ENCODE measurements around the gene UTP25.
"Not testable (repeated sequence)": the region's sequence is repeated elsewhere in the genome, so short reads cannot be mapped to it uniquely, and the experiment has no call there.

The UTP25 gene

DNA sequence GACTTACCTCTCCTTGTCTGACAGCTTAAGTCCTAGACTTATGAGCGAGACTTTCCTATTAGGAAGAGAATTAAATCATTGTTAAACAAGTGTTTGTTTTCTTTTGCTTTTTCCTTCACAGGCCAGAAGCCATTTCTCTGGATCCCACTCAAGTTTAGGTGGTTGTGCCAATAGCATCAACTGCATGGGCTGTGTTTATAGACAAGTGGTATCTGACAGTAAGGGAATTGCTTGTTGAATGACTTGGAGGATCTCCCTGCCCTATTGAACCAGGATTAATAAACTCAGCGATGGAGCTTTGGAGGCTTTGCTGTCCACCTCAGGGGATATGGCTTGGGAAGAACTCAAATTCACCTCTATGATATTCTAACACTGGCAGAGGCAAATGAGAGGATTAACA lies 43.7 kb downstream of the UTP25 start:
- no peak for DNase-seq (ENCODE audit: low spot score)

DNA sequence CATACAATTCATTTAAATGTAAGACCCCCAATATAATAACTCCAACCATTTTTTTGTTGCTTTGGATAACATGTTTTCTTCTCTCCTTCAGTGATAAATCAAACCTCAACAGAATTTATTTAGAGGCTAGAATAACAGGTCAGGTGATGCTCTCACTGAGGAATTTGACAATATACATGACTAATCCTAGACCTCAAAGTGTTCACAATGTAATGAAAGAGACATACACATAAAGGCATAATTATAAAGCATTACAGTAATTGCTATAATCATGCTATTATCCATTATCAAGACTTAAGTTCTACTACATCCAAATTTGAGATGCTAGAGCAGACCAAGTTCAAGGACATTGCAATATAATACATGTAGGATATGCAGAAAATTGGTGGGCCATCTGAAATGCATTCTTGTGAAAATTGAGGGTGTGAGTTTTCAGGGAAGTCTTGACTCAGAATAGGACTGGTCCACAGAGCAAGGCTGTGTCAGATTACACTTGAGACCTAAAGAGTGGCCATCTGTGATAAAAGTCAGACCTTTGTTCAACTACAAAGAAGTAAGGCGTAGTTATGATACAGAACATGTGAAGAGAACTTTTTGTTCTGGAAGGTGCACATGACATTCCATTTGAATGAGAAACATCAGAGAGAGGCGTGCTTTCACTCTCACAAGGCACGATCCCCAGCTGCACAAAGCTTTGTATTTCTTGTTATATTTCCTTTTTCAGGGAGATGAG lies 45.5 kb downstream of the UTP25 start:
- no peak for DNase-seq (ENCODE audit: low spot score)

DNA sequence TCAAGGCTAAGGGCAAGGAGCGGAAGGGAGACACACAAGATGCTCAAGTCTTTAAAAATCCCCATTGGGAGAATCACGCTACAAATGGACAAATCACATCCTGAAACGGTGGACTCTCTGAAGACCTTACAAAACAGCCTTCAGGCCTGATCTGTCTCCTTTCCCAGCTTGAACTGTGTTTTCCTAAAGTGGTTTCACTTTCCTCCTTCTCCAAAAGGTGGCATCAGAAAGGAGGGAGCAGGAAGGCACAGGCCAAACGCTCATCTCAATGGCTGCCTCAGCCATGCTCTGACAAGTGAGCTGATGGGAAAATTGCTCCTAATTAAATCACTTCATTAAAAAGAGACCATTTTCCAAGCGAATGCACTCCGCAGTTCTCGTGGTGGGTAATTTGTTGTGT lies 47.7 kb downstream of the UTP25 start:
- DNase-seq (ENCODE audit: low spot score), result peak; percentile 20

DNA sequence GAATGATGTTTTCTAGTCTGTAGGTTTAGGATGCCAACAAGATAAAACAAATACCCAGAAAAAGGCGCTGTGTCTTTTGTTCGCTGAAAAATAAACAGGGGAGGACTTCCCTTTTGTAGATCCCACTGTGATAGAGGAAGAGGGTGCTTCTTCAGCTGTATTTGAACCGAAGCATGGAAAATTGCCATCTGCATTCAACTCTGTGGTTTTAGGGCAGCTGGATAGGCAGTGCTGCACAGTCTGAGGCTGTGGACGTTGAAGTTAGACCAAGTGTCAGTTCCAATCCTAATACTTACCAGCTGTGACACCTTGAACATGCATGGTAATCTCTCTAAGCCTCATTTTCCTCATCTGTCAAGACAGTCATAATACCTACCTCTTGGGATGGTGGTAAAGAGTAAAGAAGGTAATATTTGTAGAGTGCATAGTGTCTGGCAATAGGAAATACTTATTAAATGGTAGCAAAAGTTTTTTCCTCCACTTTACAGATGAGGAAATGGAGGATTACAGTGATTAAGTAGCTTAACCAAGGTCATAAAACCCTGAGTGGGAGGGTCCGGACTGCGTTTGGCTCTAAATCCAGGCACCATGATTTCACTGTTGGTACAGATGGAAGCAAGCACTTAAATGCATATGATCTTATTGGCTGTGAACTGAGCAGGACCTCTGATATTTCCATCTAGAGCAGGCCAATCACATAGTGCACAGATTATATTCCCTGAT lies 48.5 kb downstream of the UTP25 start:
- DNase-seq (ENCODE audit: low spot score), result no peak

DNA sequence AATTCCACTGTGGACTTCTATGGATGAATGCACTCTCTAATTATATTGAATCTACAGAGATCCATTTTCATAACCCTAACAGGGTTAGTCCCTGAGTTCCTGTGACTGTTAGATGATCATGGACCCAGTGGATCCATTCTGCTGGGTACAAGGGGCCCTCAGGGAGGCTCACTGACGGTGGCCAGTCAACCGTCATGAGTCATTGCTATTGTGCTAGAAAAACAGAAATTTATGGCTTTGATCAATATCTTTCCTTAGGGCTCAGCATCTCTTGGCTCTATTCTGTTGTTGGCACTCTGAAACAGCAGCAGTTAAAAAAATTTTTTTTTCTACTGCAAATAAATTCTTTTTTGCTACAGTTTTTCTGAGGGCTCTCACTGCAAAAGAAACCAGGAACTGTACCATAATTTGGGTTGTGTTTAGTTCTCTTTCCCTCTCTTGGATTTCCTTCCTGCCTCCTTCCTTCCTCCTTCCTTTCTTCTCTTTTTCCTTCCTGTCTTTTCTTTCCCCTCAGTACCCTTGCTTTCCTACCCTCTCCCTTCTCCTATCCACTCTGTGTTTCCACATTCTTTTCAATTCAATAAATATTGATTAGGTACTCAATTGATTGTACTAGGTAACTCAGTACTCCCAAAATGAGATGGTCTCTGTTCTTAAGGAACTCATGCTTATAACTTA lies 49.5 kb downstream of the UTP25 start:
- no peak for DNase-seq (ENCODE audit: low spot score)

DNA sequence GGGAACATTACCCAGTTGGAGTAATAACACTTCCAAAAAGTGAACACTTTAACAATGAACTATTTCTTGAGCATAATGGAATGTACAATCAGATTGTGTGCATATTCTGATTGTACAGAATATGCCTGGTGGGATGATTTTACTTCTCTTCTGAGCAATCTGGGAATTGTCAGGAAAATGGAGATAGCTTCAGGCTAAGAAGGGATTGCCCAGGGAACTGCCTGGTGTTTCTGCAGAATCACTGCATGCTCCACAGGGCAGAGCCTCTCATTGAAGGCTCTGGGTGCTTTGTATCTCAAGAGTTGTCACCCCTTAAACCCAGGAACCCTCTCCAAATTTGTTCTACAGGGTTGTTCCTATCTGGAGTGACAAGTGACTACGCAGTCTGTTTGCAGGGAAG lies 51.2 kb downstream of the UTP25 start:
- DNase-seq (ENCODE audit: low spot score), result no peak

DNA sequence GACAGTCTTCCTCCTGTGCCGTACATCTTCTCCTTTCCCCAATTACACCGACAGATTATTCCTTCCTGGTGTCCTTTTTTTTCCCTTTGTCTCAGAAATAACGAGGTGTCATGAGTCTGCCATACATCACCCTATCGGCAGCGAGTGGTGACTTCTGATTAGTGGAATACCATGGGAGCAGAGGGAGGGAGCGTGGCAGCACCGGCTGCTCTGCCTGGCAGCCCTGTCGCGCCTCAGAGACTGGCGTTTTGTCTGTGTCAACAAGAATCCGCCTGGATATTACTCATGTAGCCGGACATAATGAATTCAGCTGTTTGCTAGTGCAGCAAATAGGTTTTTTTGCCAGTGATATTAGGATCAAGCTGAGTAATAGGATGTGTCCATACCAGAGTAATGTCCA lies 51.8 kb downstream of the UTP25 start:
- DNase-seq (ENCODE audit: low spot score), result no peak

DNA sequence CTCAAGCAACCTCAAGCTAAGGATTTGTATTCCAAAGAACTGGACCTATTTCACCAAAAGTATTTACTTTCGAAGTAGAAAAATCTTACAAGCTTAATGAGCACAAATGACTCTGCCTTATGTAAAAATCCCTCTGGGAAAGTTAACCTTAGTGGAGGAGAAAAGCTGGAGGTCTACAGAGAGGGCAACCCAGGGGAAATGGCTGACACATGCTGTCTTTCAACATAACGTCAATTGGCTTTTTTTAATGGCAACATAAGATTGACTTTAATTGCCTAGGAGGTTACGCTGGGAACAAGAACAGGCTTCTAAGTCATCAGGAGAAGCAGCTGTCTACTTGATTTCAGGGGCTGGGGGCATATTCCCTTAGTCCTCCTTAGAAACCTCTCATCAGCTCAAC lies 52.3 kb downstream of the UTP25 start:
- no peak for DNase-seq (ENCODE audit: low spot score)

DNA sequence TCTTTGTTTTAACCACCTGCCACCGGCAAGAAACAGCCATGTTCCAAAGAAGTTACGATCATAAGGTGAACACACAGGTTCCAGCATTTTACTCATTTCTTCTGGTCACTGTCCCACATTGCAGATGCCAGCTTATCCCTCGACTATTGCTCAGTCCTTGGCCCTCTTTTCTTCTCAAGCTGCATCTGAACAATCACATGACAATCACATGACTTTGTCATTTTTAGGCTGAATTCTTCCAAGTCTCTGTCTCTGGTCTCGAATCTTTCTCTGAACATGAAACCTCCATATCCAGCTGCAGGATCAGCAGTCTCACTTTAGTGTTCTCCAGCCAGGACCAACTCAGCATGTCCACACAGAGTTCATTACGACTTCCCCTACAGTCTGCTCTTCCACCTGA lies 53.8 kb downstream of the UTP25 start:
- no peak for DNase-seq (ENCODE audit: low spot score)

DNA sequence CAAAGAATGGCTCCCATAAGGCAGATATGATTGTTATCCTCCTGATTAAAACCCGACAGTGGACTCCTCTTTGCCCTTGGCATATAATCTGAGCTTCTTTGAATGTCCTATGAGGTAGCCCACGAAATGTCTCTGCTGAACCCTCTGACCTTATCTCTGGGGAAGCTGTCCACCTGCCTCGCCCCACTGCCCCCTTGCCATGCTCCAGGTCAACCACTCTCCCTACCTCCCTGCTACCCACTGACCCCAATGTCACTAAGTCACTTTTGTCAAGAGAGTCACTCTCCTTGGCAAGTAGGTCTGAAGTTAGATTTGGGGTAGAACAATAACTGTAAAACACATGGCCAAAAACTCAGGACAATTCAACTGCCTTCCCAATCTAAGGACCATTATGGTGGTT lies 54.5 kb downstream of the UTP25 start:
- no peak for DNase-seq (ENCODE audit: low spot score)

DNA sequence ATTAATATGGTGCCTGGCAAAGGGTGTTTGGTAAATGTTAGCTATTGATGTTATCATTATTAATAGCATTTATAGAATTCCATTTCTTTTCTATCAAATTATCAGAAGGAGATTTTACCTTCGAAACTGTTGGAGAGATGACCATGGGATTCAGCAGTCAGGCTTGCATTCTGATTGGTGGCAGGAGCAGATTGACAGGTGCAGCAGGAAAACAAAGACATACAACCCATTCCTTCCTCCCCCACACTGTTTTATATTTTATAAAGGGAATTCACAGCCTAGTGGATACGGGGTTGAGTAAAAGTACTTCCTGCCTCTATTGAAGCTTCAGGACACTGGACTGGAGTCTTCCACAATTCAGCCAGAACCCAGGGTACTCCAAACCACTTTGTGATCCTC lies 55.2 kb downstream of the UTP25 start:
- no peak for DNase-seq (ENCODE audit: low spot score)

DNA sequence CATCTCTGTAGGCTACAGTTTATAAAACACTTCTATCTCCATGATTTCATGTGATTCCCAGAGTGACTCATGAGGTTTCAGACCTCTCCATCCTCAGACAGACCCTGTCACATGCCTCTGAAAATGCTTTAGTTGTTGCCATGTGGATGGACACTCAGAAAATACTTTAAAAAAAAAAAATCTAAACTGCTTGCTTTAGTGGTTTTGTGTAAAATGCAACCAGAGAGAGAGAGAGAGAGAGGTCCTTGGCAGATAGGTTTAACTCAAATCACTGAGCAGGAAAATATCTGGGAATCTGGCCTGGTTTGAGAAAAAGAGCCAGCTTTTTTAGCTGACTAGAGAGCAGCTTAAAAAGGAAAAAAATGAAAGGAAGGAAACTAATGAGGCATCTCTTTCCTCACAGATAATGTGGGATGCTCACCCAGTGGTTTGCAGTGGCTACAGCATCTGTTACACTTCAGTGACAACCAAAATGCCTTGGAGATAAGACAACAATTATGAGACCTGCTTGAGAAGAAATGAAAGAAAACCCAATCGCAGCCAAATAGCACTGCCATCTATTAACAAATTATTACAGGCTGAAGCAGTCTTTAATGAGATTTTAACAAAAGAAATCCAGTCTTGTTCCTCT lies 55.7 kb downstream of the UTP25 start:
- DNase-seq (ENCODE audit: low spot score), result no peak

DNA sequence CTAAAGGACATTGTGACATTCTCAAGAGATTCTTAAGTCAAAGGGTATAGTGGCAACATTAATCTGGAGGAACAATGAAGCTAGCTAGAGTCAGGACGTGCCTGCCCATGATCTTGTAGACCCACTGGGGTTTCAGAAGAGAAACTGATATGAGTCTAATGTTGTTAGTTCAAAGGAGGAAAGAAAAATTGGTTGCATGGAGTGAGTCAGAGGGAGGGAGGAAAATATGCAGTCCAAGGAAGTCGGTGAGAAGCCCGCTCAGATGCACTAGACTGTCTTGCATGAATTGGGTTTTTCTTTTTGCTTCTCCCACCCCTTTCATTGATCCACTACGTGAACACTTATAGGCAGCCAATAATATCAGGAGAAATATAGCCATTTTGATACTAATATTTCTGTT lies 56.5 kb downstream of the UTP25 start:
- no peak for DNase-seq (ENCODE audit: low spot score)

DNA sequence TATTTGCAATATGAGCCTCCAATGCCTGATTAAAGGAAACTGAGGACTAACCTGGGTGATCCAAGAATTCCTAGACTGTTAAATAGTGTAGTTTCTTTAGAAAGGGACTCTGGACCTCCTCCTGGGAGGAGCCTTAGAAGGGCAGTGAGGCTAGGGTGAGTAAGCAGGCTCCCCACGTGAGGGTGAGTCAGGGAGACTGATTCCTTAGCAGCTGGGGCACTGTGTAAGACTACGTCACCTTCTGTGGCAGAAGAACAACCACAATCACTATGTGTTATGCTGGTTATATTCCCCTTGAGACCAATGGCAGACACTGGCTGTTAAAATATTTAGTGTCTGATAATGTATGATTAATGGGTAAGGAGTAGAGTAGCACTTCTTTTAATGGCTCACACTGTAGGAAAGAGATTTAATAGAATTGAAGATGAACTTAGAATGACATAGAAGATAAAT lies 56.9 kb downstream of the UTP25 start:
- no peak for DNase-seq (ENCODE audit: low spot score)

DNA sequence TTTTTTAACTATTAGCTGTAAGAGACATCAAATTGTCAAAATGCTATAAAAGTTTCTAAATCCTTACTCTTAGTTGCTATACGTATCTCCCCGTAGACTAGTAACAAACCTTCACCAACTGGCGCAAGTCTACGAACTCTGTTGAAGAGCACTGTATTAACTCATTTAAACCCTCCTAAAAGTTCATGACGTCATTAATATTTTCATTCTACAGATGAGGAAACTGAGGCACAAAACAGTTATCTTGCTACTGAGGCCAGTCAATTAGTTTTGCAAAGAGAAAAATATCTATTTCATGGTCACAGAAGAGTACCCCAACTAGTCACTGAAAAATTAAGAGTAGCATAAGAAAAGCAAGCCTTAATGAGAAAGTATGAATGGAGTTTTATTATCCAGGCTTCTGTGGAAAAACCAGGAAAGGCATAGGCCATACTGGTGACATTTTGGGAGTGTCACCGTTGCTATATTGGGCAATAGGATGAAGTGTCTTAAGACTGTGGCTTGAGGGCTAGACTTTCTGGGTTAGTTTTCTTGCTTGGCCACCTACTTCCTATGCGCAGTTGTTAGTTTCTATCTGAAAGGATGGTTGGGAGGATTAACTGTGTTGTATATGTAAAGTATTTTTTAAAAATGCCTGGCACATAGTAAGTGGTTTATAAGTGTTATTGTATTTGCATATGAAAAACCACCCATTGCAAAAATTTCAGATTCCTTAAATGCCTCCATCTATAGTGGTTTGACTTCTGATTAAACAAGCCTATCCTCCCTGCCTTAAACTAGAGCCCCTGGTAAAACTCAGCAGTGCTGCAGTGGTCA lies 57.8 kb downstream of the UTP25 start:
- DNase-seq (ENCODE audit: low spot score), result no peak

DNA sequence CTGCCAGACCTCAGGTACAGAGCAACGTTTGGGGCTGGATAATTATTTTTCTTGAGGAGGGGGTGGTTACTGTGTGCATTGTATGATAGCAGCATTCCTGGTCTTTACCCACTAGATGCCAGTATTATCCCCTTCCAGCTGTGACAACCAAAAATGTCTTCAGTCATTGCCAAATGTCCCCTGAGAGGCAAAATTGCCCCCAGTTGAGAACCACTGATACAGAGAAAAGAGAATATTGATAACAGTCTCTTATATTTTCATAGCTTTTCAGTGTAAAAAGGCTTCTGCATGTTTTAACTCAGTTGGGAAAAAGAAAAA lies 58.4 kb downstream of the UTP25 start:
- no peak for DNase-seq (ENCODE audit: low spot score)

DNA sequence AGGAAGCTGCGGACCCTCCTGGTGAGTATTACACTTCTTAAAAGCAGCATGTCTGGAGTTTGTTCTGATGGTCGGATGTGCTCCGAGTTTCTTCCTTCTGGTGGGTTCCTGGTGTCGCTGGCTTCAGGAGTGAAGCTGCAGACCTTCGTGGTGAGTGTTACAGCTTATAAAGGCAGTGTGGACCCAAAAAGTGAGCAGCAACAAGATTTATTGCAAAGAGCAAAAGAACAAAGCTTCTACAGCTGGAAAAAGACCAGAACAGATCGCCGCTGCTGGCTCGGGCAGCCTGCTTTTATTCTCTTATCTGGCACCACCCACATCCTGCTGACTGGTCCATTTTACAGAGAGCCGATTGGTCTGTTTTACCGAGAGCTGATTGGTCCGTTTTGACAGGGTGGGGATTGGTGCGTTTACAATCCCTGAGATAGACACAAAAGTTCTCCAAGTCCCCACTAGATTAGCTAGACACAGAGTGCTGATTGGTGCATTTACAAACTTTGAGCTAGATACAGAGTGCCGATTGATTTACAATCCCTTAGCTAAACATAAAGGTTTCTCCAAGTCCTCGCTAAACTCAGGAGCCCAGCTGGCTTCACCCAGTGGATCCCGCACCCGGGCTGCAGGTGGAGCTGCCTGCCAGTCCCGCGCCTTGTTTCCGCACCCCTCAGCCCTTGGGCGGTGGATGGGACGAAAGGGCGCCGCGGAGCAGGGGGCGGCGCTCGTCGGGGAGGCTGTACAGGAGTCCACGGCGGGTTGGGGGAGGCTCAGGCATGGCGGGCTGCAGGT lies 60.7 kb downstream of the UTP25 start:
- not testable (repeated sequence) for DNase-seq (ENCODE audit: low spot score)

DNA sequence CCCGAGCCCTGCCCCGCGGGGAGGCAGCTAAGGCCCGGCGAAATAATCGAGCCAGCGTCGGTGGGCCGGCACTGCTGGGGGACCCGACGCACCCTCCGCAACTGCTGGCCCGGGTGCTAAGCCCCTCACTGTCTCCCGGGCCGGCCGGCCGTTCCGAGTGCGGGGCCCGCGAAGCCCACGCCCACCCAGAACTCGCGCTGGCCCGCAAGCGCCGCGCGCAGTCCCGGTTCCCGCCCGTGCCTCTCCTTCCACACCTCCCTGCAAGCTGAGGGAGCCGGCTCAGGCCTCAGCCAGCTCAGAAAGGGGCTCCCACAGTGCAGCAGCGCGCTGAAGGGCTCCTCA lies 61.3 kb downstream of the UTP25 start:
- DNase-seq (ENCODE audit: low spot score), result no peak

DNA sequence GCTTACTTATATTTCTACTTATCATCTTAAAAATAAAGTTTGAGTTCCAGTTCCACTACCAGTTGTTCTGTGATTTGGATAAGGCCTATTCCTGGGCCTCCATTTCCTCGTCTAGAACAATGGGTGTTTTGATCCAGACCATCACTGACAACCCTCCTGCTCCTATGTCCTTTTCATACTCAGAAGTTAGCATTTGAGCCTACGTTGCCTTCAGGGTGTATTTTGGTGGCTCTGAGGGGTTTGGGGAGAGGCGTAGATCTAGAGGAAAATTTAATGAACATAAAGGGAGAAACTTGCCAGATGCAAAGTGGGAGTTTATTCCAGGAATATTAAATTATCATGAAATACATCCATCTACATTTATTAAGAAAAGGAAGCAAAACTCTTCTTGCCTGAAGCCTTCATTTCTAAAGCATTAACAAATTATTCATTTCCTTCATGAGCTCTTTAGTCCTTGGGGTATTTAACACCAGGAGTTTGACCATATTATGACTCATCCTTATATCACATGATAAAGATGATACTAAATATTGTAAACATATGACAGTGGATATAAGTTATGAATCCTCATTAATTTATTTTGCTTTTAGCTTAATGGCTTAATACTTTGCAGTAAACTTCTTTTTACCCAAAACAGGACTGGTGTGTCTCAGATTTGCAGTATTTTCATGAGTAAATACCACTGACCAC lies 63.0 kb downstream of the UTP25 start:
- no peak for DNase-seq (ENCODE audit: low spot score)

DNA sequence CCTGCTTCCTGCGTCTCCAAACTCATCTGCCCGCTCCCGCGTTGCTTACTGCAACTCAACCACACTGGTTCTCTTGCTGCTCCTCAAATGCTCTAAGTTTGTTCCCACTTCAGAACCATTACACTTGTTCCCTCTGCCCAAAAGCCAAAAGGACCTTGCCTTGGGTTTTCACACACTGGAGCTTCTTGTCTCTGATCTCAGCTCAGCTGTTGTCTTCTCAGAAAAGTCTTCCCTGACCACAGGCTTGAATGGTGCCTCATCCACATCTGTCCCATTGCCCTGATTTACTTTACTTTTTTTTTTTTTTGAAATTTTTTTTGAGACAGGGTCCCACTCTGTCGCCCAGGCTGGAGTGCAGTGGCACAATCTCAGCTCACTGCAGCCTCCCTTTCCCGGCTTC lies 66.0 kb downstream of the UTP25 start:
- DNase-seq (ENCODE audit: low spot score), result no peak

DNA sequence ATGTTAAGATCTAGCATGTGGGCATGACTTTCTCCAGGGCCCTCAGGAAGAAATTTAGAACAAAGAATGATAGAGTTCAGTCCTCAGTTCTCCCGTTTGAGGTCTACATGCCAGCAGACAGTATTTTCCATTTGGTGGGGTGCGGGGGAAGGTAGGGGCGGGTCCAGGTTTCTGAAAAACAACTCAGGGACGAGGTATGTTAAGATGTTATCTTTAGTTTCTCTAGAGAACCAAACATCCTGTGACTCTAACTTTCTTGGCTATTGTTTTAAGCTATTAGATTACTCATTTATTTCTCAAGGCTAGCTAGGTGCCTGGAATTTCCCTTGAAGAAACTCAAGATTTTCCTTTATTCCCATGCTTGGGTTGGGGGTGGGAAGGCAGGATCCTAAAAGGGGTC lies 67.9 kb downstream of the UTP25 start:
- DNase-seq (ENCODE audit: low spot score), result no peak
